H9 (cell line): Measurements from ENCODE around the gene NTPCR. TPM values are rescaled to one million over a fixed set of nuclear protein-coding genes. Genes with fewer than 3 reads are reported as not detected.

ENCODE experiments used
- DNase-seq: peaks from one replicate; pipeline ENCODE4 v3.0.0-alpha.2; 2017
- H2AFZ ChIP-seq: one replicate; pipeline ENCODE4 v1.6.1; 2013; ENCODE audit warnings: mild to moderate bottlenecking, low read length, control low read depth, moderate library complexity
- H2AK5ac ChIP-seq: 2 replicates; pipeline ENCODE4 v1.6.1; 2013; ENCODE audit warnings: low read length, control low read depth, mixed read lengths; ENCODE audit not compliant: insufficient read length
- H2BK120ac ChIP-seq: one replicate; pipeline ENCODE4 v1.6.1; 2013; ENCODE audit warnings: low read depth, mild to moderate bottlenecking, low read length, control low read depth, inconsistent platforms; ENCODE audit not compliant: poor library complexity, severe bottlenecking
- H2BK12ac ChIP-seq: 2 replicates; pipeline ENCODE4 v1.6.1; 2013; ENCODE audit warnings: low read length, control low read depth, mixed read lengths, low read depth; ENCODE audit not compliant: insufficient read length
- H2BK15ac ChIP-seq: 2 replicates; pipeline ENCODE4 v1.6.1; 2013; ENCODE audit warnings: low read depth, low read length, control low read depth
- H2BK20ac ChIP-seq: one replicate; pipeline ENCODE4 v1.6.1; 2013; ENCODE audit warnings: low read depth, mild to moderate bottlenecking, low read length, control low read depth, inconsistent platforms; ENCODE audit not compliant: poor library complexity, severe bottlenecking
- H2BK5ac ChIP-seq: 2 replicates; pipeline ENCODE4 v1.6.1; 2013; ENCODE audit warnings: low read length, control low read depth, mixed read lengths; ENCODE audit not compliant: insufficient read length
- H3K14ac ChIP-seq: 2 replicates; pipeline ENCODE4 v1.6.1; 2013; ENCODE audit warnings: low read length, control low read depth; ENCODE audit not compliant: insufficient read depth
- H3K18ac ChIP-seq: 2 replicates; pipeline ENCODE4 v1.6.1; 2013; ENCODE audit warnings: low read depth, mild to moderate bottlenecking, mixed read lengths, low read length, control low read depth; ENCODE audit not compliant: insufficient read length
- H3K23ac ChIP-seq: 2 replicates; pipeline ENCODE4 v1.6.1; 2013; ENCODE audit warnings: low read length, control low read depth, mixed read lengths, low read depth; ENCODE audit not compliant: insufficient read length
- H3K23me2 ChIP-seq: 2 replicates; pipeline ENCODE4 v1.6.1; 2013; ENCODE audit warnings: low read depth, mild to moderate bottlenecking, mixed read lengths, low read length, control low read depth; ENCODE audit not compliant: insufficient read length, poor library complexity, severe bottlenecking
- H3K27ac ChIP-seq: 2 replicates; pipeline ENCODE4 v1.5.1; 2013; ENCODE audit warnings: low read length, control low read depth, mixed read lengths, low read depth; ENCODE audit not compliant: insufficient read length
- H3K27me3 ChIP-seq: 2 replicates; pipeline ENCODE4 v1.6.1; 2013; ENCODE audit warnings: low read length, control low read depth, inconsistent platforms; ENCODE audit not compliant: insufficient read depth
- H3K4ac ChIP-seq: 2 replicates; pipeline ENCODE4 v1.6.1; 2013; ENCODE audit warnings: low read depth, mild to moderate bottlenecking, control low read depth, inconsistent platforms, low read length, moderate library complexity
- H3K4me1 ChIP-seq: 2 replicates; pipeline ENCODE4 v1.6.1; 2013; ENCODE audit warnings: low read length, control low read depth, inconsistent platforms; ENCODE audit not compliant: insufficient read depth
- H3K4me2 ChIP-seq: 2 replicates; pipeline ENCODE4 v1.6.1; 2013; ENCODE audit warnings: low read length, control low read depth, mixed read lengths; ENCODE audit not compliant: insufficient read length, insufficient read depth
- H3K56ac ChIP-seq: 2 replicates; pipeline ENCODE4 v1.6.1; 2013; ENCODE audit warnings: low read depth, mild to moderate bottlenecking, mixed read lengths, low read length, control low read depth; ENCODE audit not compliant: insufficient read length
- H3K79me1 ChIP-seq: 2 replicates; pipeline ENCODE4 v1.6.1; 2013; ENCODE audit warnings: low read depth, mild to moderate bottlenecking, moderate library complexity, low read length, control low read depth, inconsistent platforms; ENCODE audit not compliant: insufficient read depth, poor library complexity, severe bottlenecking
- H3K79me2 ChIP-seq: 2 replicates; pipeline ENCODE4 v1.6.1; 2013; ENCODE audit warnings: low read length, control low read depth, inconsistent platforms; ENCODE audit not compliant: insufficient read depth
- H3K9ac ChIP-seq: 2 replicates; pipeline ENCODE4 v1.6.1; 2013; ENCODE audit warnings: low read length, control low read depth, mixed read lengths; ENCODE audit not compliant: insufficient read length; ENCODE audit errors: extremely low read depth
- H3K9me3 ChIP-seq: one replicate; pipeline ENCODE4 v1.6.1; 2013; ENCODE audit warnings: low read depth, low read length, inconsistent platforms; ENCODE audit not compliant: control insufficient read depth
- H3T11ph ChIP-seq: one replicate; pipeline ENCODE4 v1.6.1; 2013; ENCODE audit warnings: mild to moderate bottlenecking, low read length, control low read depth, inconsistent platforms
- H4K20me1 ChIP-seq: one replicate; pipeline ENCODE4 v1.6.1; 2013; ENCODE audit not compliant: control insufficient read depth, insufficient read length, insufficient read depth
- H4K5ac ChIP-seq: 2 replicates; pipeline ENCODE4 v1.6.1; 2013; ENCODE audit warnings: low read depth, mild to moderate bottlenecking, mixed read lengths, low read length, control low read depth; ENCODE audit not compliant: insufficient read length
- H4K8ac ChIP-seq: replicated peaks from 2 replicates; pipeline ENCODE4 v1.6.1; 2013; ENCODE audit warnings: low read length, control low read depth, mixed read lengths, low read depth; ENCODE audit not compliant: insufficient read length
- H4K91ac ChIP-seq: 2 replicates; pipeline ENCODE4 v1.6.1; 2013; ENCODE audit warnings: low read depth, mild to moderate bottlenecking, moderate library complexity, mixed read lengths, low read length, control low read depth; ENCODE audit not compliant: insufficient read length
- H3K27ac Mint-ChIP-seq, 3 experiments: 2 replicates in 2 of 3; 3 replicates in 1 of 3; pipeline ENCODE4 v1.8.0; 2020 to 2021; ENCODE audit warnings: mixed read lengths in 3 of 3, mild to moderate bottlenecking in 1 of 3, moderate library complexity in 1 of 3
- H3K27me3 Mint-ChIP-seq: 2 replicates; pipeline ENCODE4 v1.8.0; 2021; ENCODE audit warnings: low read depth, mild to moderate bottlenecking, moderate library complexity, mixed read lengths
- H3K36me3 Mint-ChIP-seq, 3 experiments: 2 replicates in 2 of 3; 3 replicates in 1 of 3; pipeline ENCODE4 v1.8.0; 2020 to 2021; ENCODE audit warnings: low read depth in 3 of 3, mixed read lengths in 3 of 3; ENCODE audit not compliant: insufficient read depth in 1 of 3
- H3K4me1 Mint-ChIP-seq, 2 experiments: 2 replicates each; pipeline ENCODE4 v1.8.0; 2020; ENCODE audit warnings: mixed read lengths in 2 of 2
- H3K4me3 Mint-ChIP-seq, 2 experiments: 2 replicates in 1 of 2; 3 replicates in 1 of 2; pipeline ENCODE4 v1.8.0; 2020 to 2021; ENCODE audit warnings: mild to moderate bottlenecking in 2 of 2, mixed read lengths in 2 of 2, moderate library complexity in 1 of 2
- H3K9me3 Mint-ChIP-seq, 2 experiments: 2 replicates in 1 of 2; 3 replicates in 1 of 2; pipeline ENCODE4 v1.8.0; 2020; ENCODE audit warnings: mild to moderate bottlenecking in 2 of 2, mixed read lengths in 2 of 2, moderate library complexity in 1 of 2
- WGBS: extraction: QIAGEN DNeasy Blood & Tissue Kit; methylation state at CpG from one replicate; pipeline ENCODE4 v1.1.7; 2013; ENCODE audit warnings: missing lambda C conversion rate, low lambda C conversion rate, mixed read lengths; ENCODE audit not compliant: insufficient read length; ENCODE audit errors: extremely low coverage; 5-methylcytosine and 5-hydroxymethylcytosine counted together
- total RNA-seq: library from RNA; stranded (reverse); gene quantifications from 2 replicates; pipeline ENCODE4 v1.2.1, GENCODE V29; 2021
- TF ChIP-seq, protein P1 (sequence below): fragments of 200-600 bp; sonication (generic); conservative IDR thresholded peaks from 3 replicates; pipeline ENCODE4 v1.8.0; 2021; ENCODE audit warnings: antibody characterized with exemption, mild to moderate bottlenecking

Gene NTPCR
- total RNA-seq, 1 experiment from 2014 or later = 87.4 TPM

DNA sequence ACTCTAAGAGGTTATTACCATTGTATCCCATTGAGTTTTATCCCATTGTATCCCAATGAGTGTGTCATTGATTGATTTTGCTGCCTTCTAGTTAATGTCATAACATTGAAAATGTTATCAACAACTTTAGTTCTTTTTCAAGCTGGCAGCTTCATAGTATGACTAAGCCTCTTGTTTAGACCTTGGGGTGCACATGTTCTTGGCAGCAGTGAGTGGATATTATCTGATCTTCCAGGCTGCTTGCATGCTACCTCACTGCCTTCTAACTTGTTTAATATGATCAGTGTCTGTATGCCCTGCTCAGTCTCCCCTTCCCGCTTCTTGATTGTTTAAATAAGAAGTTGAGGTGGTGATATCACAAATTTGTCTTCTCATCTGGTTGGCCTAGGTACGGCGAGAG is 24.6 kb downstream of the NTPCR start:
- Histone ChIP-seq H3K4me2 (no peak overlapping the region), H2BK120ac (no peak overlapping the region), H3K27ac (no peak overlapping the region), H3K79me1 (no peaks in the 10 kb centered on the region), H3K56ac (no peak overlapping the region), H3K4me1 (no peaks in the 10 kb centered on the region), H3K18ac (no peak overlapping the region), H3K27me3 (no peaks in the 10 kb centered on the region), H4K91ac (no peak overlapping the region), H2BK20ac (no peak overlapping the region), H2BK12ac (no peak overlapping the region), H3K14ac (no peak overlapping the region), H2AK5ac (no peak overlapping the region), H3T11ph (no peak overlapping the region), H3K79me2 (no peaks in the 10 kb centered on the region), H3K9me3 (no peaks in the 10 kb centered on the region), H3K9ac (no peak overlapping the region), H2AFZ (no peak overlapping the region), H2BK15ac (no peak overlapping the region), H4K20me1 (no peaks in the 10 kb centered on the region), H3K23ac (no peak overlapping the region), H4K8ac (no peak overlapping the region), H3K4ac (no peak overlapping the region), H3K23me2 (no peaks in the 10 kb centered on the region), H2BK5ac (no peak overlapping the region), H4K5ac (no peak overlapping the region)
- DNase-seq = no peak
- Mint-ChIP-seq H3K27me3 (peaks cover 2% of the 10 kb centered on the region; the same call in 1 of the 2 replicates), H3K27ac (no peak overlapping the region), H3K4me1 (no peaks in the 10 kb centered on the region), H3K9me3 (peaks cover 4 to 12% of the 10 kb centered on the region in 2 experiments; a peak in 3 of 5 replicates), H3K36me3 (peaks cover 49 to 80% (median 78%) of the 10 kb centered on the region in 3 experiments), H3K4me3 (no peak overlapping the region)
- no CpG with 5 or more reads among the region's 3 CpGs for WGBS
- TF ChIP-seq, protein P1, sequence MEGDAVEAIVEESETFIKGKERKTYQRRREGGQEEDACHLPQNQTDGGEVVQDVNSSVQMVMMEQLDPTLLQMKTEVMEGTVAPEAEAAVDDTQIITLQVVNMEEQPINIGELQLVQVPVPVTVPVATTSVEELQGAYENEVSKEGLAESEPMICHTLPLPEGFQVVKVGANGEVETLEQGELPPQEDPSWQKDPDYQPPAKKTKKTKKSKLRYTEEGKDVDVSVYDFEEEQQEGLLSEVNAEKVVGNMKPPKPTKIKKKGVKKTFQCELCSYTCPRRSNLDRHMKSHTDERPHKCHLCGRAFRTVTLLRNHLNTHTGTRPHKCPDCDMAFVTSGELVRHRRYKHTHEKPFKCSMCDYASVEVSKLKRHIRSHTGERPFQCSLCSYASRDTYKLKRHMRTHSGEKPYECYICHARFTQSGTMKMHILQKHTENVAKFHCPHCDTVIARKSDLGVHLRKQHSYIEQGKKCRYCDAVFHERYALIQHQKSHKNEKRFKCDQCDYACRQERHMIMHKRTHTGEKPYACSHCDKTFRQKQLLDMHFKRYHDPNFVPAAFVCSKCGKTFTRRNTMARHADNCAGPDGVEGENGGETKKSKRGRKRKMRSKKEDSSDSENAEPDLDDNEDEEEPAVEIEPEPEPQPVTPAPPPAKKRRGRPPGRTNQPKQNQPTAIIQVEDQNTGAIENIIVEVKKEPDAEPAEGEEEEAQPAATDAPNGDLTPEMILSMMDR = no peak
